Stomach (tissue), 9 donors: ENCODE results near the gene DPYSL4. TPM values are rescaled to one million over a fixed set of nuclear protein-coding genes. Genes with fewer than 3 reads are reported as not detected.

Experiments
- DNase-seq, 2 donors: peaks; one replicate each; pipeline versions ENCODE4 v3.0.0 to v3.0.0-alpha.2; 2013 to 2019
- H3K27ac ChIP-seq, 5 donors: fragments of 200-600 bp in 4 of 5; sonication (generic) in 4 of 5; one replicate each; pipeline ENCODE4 v1.5.1; 2013 to 2019; ENCODE audit warnings: mild to moderate bottlenecking in 1 of 5, moderate library complexity in 1 of 5
- H3K27me3 ChIP-seq, 3 donors: fragments of 200-600 bp; sonication (generic); one replicate each; pipeline ENCODE4 v1.5.1; 2017 to 2019; ENCODE audit warnings: mixed run types in 1 of 3
- H3K36me3 ChIP-seq, 4 donors: fragments of 200-600 bp; sonication (generic); 1 replicate in 3 of 4; 2 replicates in 1 of 4; pipeline ENCODE4 v1.5.1; 2016 to 2019
- H3K4me1 ChIP-seq, 4 donors: fragments of 200-600 bp; sonication (generic); one replicate each; pipeline ENCODE4 v1.5.1; 2016 to 2019
- H3K4me3 ChIP-seq, 4 donors: fragments of 200-600 bp; sonication (generic) in 3 of 4; one replicate each; pipeline ENCODE4 v1.5.1; 2016 to 2019; ENCODE audit warnings: mild to moderate bottlenecking in 1 of 4
- H3K9me3 ChIP-seq, 4 donors: fragments of 200-600 bp; sonication (generic); one replicate each; pipeline ENCODE4 v1.5.1; 2016 to 2019
- EP300 ChIP-seq: sonication (generic); formaldehyde crosslinking; IDR thresholded peaks from one replicate; pipeline ENCODE4 v1.6.1; 2017; ENCODE audit warnings: antibody characterized with exemption
- POLR2A ChIP-seq, 4 donors: fragments of 450-650 bp; IDR thresholded peaks; one replicate each; pipeline ENCODE4 v1.6.1; 2016; ENCODE audit warnings: antibody characterized with exemption in 4 of 4, control low read depth in 2 of 4, mild to moderate bottlenecking in 1 of 4, moderate library complexity in 1 of 4
- POLR2AphosphoS5 ChIP-seq, 3 donors: sonication (generic); formaldehyde crosslinking; IDR thresholded peaks; one replicate each; pipeline ENCODE4 v1.6.1; 2016; ENCODE audit warnings: antibody characterized with exemption in 3 of 3
- WGBS, 5 donors: extraction: QIAGEN DNeasy Blood & Tissue Kit in 3 of 5; methylation state at CpG; one replicate each; pipeline versions ENCODE4 v1.1.5 to v1.1.7; 2013 to 2018; 5-methylcytosine and 5-hydroxymethylcytosine counted together
- intact Hi-C: fragments of 100-400 bp; cut with DNase I; formaldehyde crosslinking; loops from one replicate; pipeline ENCODE4 v1.15.1; 2023; ENCODE audit warnings: low total_unique reads
- polyA plus RNA-seq, 3 donors: library from polyadenylated mRNA; stranded (reverse); fragments of 200-250 nt; gene quantifications; one replicate each; pipeline ENCODE4 v1.2.3, GENCODE V29; 2013
- total RNA-seq, 5 donors: library from RNA; depleted of rRNA; stranded (reverse); fragments of >200 nt; gene quantifications; one replicate each; pipeline versions ENCODE4 v1.1.0 to v1.2.3, GENCODE V29; 2014 to 2016
- TF ChIP-seq, protein P1 (sequence below), 7 experiments: fragments of 450-650 bp in 4 of 7; fragments of 200-600 bp in 3 of 7; sonication (generic) in 3 of 7; IDR thresholded peaks; one replicate each; pipeline ENCODE4 v1.5.1; 2016 to 2019; ENCODE audit warnings: antibody characterized with exemption in 7 of 7, control low read depth in 2 of 7, mild to moderate bottlenecking in 1 of 7
- donor health status: healthy with polysubstance abuse.
- donor health status: Bipolar disorder and iron deficiency.
- donor health status: healthy.

DPYSL4 gene
- total and polyA plus RNA-seq, 8 donors, result 0.43 to 2.0 (median 0.68) TPM; not detected in 3

DNA sequence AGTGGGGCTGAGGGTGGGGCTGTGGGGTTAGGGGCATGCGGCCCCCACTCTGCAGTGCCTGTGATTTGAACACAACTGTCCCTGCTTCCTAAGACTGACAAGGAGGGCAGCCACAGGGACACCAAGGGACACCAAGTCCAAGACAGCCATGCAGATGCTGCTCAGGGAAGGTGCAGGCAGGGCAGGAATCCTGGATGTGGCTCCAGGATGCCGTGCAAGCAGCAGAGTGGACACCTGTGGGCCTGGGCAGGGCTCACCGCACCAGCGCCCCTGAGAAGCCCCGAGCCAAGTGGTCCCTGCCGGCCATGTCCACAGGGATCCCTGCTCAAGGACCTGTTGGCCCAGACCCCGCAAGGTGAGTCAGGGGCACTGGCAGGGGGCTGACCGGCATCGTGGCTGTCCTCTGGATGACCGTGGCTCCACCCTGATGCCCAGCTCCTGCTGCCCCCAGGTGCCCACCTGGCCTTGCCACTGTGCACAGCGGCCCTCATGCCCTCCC lies 62.5 kb downstream of the DPYSL4 start:
- Histone ChIP-seq H3K36me3 (no peaks in the 10 kb centered on the region), H3K4me3 (peak overlapping the region in 1 of 4 donors; percentile 30), H3K27ac (no peak overlapping the region), H3K9me3 (no peaks in the 10 kb centered on the region), H3K4me1 (peaks cover 6 to 14% (median 9%) of the 10 kb centered on the region in 4 donors), H3K27me3 (peaks cover 0 to 11% (median 0%) of the 10 kb centered on the region in 3 donors)
- DNase-seq, result no peak
- intact Hi-C loops, result no loop called here
- WGBS, 5 donors, result 63 to 89% (median 87%) methylated on average over 2 to 11 of the region's 11 CpGs
- TF ChIP-seq, protein P1, sequence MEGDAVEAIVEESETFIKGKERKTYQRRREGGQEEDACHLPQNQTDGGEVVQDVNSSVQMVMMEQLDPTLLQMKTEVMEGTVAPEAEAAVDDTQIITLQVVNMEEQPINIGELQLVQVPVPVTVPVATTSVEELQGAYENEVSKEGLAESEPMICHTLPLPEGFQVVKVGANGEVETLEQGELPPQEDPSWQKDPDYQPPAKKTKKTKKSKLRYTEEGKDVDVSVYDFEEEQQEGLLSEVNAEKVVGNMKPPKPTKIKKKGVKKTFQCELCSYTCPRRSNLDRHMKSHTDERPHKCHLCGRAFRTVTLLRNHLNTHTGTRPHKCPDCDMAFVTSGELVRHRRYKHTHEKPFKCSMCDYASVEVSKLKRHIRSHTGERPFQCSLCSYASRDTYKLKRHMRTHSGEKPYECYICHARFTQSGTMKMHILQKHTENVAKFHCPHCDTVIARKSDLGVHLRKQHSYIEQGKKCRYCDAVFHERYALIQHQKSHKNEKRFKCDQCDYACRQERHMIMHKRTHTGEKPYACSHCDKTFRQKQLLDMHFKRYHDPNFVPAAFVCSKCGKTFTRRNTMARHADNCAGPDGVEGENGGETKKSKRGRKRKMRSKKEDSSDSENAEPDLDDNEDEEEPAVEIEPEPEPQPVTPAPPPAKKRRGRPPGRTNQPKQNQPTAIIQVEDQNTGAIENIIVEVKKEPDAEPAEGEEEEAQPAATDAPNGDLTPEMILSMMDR (IDR thresholded peaks at IDR 0.05), result no peak
- no peak for TF ChIP-seq EP300
- no peak for TF ChIP-seq POLR2A (IDR thresholded peaks at IDR 0.05)
- no peak for TF ChIP-seq POLR2AphosphoS5 (IDR thresholded peaks at IDR 0.05)

- intact Hi-C loops, result no loop called here
- Histone ChIP-seq H3K9me3 (no peaks in the 10 kb centered on the region), H3K4me3 (no peak overlapping the region), H3K27ac (no peak overlapping the region), H3K27me3 (peaks cover 0 to 11% (median 0%) of the 10 kb centered on the region in 3 donors), H3K4me1 (peaks cover 6 to 14% (median 9%) of the 10 kb centered on the region in 4 donors), H3K36me3 (no peaks in the 10 kb centered on the region)
- DNase-seq, result no peak
- 62 to 72% (median 70%) methylated on average over 9 to 17 of the region's 17 CpGs for WGBS, 5 donors
- no peak for TF ChIP-seq EP300
- no peak for TF ChIP-seq POLR2A (IDR thresholded peaks at IDR 0.05)
- no peak for TF ChIP-seq POLR2AphosphoS5 (IDR thresholded peaks at IDR 0.05)
- TF ChIP-seq, protein P1 (IDR thresholded peaks at IDR 0.05), result no peak
These were observed 63.2 kb downstream of the DPYSL4 start for GRCh38 chr10:132249824-132250375.

GRCh38 chr10:132250481-132251475 lies 64.0 kb downstream of the DPYSL4 start:
- Histone ChIP-seq H3K4me3 (no peak overlapping the region), H3K27me3 (peaks cover 0 to 11% (median 0%) of the 10 kb centered on the region in 3 donors), H3K9me3 (no peaks in the 10 kb centered on the region), H3K36me3 (no peaks in the 10 kb centered on the region), H3K27ac (no peak overlapping the region), H3K4me1 (peaks cover 6 to 14% (median 9%) of the 10 kb centered on the region in 4 donors)
- DNase-seq, result no peak
- intact Hi-C loops, result no loop called here
- 76 to 88% (median 80%) methylated on average over 22 to 29 of the region's 30 CpGs for WGBS, 5 donors
- no peak for TF ChIP-seq POLR2A (IDR thresholded peaks at IDR 0.05)
- TF ChIP-seq, protein P1 (IDR thresholded peaks at IDR 0.05), result no peak
- no peak for TF ChIP-seq EP300
- no peak for TF ChIP-seq POLR2AphosphoS5 (IDR thresholded peaks at IDR 0.05)

GRCh38 chr10:132251928-132252327 lies 65.2 kb downstream of the DPYSL4 start:
- Histone ChIP-seq H3K4me1 (peaks cover 6 to 14% (median 9%) of the 10 kb centered on the region in 4 donors), H3K27me3 (peaks cover 0 to 11% (median 0%) of the 10 kb centered on the region in 3 donors), H3K27ac (no peak overlapping the region), H3K4me3 (no peak overlapping the region), H3K36me3 (no peaks in the 10 kb centered on the region), H3K9me3 (no peaks in the 10 kb centered on the region)
- 87 to 97% (median 95%) methylated on average over 3 to 6 of the region's 6 CpGs for WGBS, 5 donors
- TF ChIP-seq, protein P1 (IDR thresholded peaks at IDR 0.05), result no peak
- TF ChIP-seq POLR2AphosphoS5 (IDR thresholded peaks at IDR 0.05) (no peak), EP300 (no peak), POLR2A (IDR thresholded peaks at IDR 0.05) (no peak)
- intact Hi-C loops, result no loop called here
- no peak for DNase-seq
